AG09319 (cell line): Measurements from ENCODE around the gene ICA1L.

ENCODE experiments used
- DNase-seq: peaks from one replicate; pipeline ENCODE4 v3.0.0-alpha.2; 2010; ENCODE audit warnings: low read depth; ENCODE audit errors: extremely low read depth
- TF ChIP-seq, protein P1 (sequence below): IDR thresholded peaks from 2 replicates; pipeline ENCODE4 v1.5.1; 2011; ENCODE audit warnings: low read depth, mild to moderate bottlenecking, inconsistent platforms, low read length, moderate library complexity

ICA1L gene

DNA sequence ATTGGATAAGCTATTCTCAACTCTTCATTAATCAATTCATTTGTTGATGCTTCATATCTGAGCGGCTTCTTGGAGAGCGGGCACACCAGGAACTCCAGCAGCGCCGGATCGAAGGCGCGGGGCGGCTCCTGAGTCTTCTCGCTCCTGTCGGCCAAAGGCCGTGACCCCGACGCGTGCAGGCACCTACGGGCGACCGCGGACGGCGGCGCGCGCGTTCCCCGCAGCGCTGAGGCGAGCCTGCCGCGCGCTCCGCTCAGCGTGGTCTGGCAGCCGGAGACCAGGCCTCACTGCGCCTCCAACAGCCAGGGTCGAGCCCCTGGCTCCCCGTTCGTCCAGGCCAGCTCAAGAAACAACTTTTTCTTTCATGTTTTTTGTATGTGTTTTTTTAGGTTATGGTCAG, 97.5 kb downstream of the ICA1L start:
- DNase-seq, result no peak
- TF ChIP-seq, protein P1, sequence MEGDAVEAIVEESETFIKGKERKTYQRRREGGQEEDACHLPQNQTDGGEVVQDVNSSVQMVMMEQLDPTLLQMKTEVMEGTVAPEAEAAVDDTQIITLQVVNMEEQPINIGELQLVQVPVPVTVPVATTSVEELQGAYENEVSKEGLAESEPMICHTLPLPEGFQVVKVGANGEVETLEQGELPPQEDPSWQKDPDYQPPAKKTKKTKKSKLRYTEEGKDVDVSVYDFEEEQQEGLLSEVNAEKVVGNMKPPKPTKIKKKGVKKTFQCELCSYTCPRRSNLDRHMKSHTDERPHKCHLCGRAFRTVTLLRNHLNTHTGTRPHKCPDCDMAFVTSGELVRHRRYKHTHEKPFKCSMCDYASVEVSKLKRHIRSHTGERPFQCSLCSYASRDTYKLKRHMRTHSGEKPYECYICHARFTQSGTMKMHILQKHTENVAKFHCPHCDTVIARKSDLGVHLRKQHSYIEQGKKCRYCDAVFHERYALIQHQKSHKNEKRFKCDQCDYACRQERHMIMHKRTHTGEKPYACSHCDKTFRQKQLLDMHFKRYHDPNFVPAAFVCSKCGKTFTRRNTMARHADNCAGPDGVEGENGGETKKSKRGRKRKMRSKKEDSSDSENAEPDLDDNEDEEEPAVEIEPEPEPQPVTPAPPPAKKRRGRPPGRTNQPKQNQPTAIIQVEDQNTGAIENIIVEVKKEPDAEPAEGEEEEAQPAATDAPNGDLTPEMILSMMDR, result no peak

- DNase-seq, result no peak
- TF ChIP-seq, protein P1, result no peak
These were observed 98.1 kb downstream of the ICA1L start for GRCh38 chr2:202773301-202773973.

- DNase-seq, result no peak
- TF ChIP-seq, protein P1, result no peak
These were observed 99.7 kb downstream of the ICA1L start for GRCh38 chr2:202771741-202772460.

DNA sequence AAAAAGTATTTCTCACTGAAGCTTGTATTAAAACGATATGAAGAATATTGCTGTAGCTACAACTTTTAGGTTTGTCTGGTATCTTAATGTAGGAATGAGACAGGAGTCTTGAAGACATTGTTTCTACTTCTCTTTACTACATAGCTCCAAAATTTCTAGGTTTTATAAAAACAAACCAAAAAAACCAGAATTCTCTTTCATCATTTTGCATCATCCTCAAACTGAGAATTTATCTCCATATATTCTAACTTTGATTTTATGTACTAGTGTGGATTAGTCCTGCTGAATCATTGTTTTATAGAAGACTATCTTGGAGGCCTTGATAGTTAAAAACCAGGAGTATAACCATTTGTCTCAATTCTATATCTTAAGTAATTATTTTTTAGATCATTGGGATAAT, 100.2 kb downstream of the ICA1L start:
- TF ChIP-seq, protein P1, result no peak
- no peak for DNase-seq

GRCh38 chr2:202769201-202769600, 102.4 kb downstream of the ICA1L start:
- TF ChIP-seq, protein P1, result no peak
- no peak for DNase-seq

DNA sequence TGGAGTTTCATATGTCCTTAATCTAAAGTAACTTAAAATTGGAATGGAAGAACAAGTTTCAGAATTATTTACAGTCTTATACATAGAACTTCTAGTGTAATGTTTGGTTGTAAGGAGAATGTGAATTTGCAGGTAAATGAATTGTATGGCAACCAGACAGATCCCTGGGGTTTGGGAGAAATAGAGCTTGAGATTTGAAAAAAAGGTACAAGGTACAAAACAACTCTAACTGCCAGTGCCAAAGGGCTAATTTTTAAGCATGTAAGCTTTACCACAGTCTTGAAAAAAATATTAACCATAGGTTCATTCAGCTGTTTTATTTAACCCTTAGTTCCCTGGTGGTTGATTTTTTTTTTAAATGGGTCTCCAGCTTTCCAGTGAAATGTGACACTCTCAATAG, 103.3 kb downstream of the ICA1L start:
- TF ChIP-seq, protein P1, result no peak
- DNase-seq, result no peak

- TF ChIP-seq, protein P1, result no peak
- no peak for DNase-seq
These were observed 106.1 kb downstream of the ICA1L start for GRCh38 chr2:202765436-202765835.
